NCI-H1930 (cell line): ENCODE results near the gene MYO5C.

Experiments used
- DNase-seq, 2 experiments: peaks; one replicate each; lab custom pipeline; 2025; lab: John Stamatoyannopoulos, UW

The MYO5C gene

DNA sequence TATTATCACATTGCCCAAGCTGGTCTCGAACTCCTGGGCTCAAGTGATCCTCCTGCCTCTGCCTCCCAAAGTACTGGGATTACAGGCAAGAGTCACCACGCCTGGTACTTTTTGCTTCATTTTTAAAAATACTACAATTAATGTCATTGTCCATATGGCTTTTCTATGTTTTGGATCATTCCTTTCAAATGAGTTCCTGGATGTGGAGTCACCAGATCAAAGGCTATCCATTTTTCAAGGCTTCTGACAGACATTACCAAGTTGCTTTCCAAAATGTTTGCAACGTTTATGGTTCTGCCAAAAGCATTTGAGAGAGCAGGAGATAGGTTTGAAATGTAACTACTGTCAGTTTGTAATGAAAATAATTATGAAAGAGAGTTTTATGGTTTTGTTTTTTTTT is 148.8 kb downstream of the MYO5C start:
- DNase-seq = no peak

DNA sequence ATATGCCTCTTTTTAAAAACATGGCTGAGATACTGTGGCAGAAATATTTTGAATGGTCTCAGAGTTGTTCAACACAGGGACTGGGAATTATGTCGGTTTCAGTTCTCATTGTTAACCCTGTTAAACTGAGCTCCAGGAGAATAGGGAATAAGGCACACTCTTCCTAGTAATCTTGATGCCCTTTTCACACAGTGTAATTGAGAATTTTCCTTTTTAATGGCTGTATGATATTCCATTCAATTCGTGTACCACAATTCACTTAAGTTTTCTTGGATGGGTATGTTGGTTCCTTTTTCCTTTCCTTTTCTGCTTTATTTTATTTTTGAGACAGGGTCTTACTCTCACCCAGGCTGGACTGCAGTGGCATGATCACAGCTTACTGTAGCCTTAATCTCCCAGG is 149.3 kb downstream of the MYO5C start:
- no peak for DNase-seq

DNA sequence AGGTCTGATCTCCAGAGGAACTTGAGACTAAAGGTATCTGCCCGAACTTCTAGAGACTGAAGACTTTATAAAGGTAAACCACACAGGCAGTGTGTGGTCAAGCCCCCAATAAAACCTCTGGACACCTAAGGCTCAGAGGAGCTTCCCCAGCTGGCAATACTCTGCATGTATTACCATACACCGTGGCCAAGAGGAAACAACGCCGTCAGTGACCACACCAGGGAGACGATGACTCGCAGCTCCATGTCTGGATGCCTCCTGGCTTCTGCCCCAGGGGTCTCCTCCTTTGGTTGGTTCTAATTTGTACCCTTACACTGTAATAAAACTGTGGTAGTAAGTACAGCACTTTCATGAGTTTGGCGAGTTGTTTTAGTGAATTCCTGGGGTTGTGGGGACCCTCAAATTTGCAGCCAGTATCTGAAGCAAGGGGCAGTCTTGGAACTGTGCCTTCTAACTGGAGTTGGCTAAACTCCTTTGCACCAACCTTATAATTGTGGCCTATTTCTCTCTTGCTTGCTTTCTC is 150.9 kb downstream of the MYO5C start:
- no peak for DNase-seq

DNA sequence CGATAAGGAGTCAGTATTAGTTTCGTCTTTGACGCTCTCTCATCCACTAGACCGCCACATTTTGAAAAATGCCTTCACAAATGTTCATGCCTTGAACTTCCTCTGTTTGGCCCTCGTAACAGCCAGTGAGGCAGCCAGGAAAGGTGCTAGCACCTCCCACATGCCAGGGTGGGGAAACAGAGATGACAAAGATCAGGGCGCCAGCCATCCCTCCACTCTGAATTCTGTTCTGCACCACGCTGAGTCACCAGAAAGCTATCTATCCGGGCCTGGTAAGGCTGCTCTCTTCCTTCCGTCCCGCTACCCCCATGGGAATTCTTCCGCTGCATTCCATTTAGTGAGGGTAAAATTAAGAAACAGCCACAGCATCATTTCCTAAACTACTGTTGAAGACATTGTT is 151.7 kb downstream of the MYO5C start:
- no peak for DNase-seq
